HepG2 (cell line): ENCODE results near the gene GTF2H1. TPM values are rescaled to one million over a fixed set of nuclear protein-coding genes. Genes with fewer than 3 reads are reported as not detected.

Source experiments
- CAMTA2 ChIP-seq: sonication (generic); formaldehyde crosslinking; IDR thresholded peaks from 2 replicates; pipeline ENCODE4 v1.4.0; 2020; ENCODE audit warnings: mild to moderate bottlenecking, missing genetic modification reagents, borderline replicate concordance
- DBP ChIP-seq: sonication (generic); formaldehyde crosslinking; IDR thresholded peaks from 2 replicates; pipeline ENCODE4 v1.4.0; 2020; ENCODE audit warnings: missing genetic modification reagents; ENCODE audit errors: not compliant biosample characterization
- DPF2 ChIP-seq: sonication (generic); formaldehyde crosslinking; IDR thresholded peaks from 2 replicates; pipeline ENCODE4 v1.4.0; 2020; ENCODE audit warnings: mild to moderate bottlenecking, low read depth, missing genetic modification reagents, borderline replicate concordance
- GPN1 ChIP-seq: sonication (generic); formaldehyde crosslinking; IDR thresholded peaks from 2 replicates; pipeline ENCODE4 v1.5.1; 2020; ENCODE audit warnings: missing genetic modification reagents, borderline replicate concordance
- HIVEP1 ChIP-seq: sonication (generic); formaldehyde crosslinking; IDR thresholded peaks from 2 replicates; pipeline ENCODE4 v1.4.0; 2020; ENCODE audit warnings: mild to moderate bottlenecking, missing genetic modification reagents
- NBN ChIP-seq: fragments of 450-650 bp; conservative IDR thresholded peaks from 2 replicates; pipeline ENCODE4 v1.6.1; 2017
- PATZ1 ChIP-seq: sonication (generic); formaldehyde crosslinking; IDR thresholded peaks from 2 replicates; pipeline ENCODE4 v1.4.0; 2020; ENCODE audit warnings: missing genetic modification reagents
- POGK ChIP-seq: sonication (generic); formaldehyde crosslinking; conservative IDR thresholded peaks from 2 replicates; pipeline ENCODE4 v1.8.0; 2022; ENCODE audit warnings: mild to moderate bottlenecking, moderate library complexity, missing genetic modification reagents
- YEATS2 ChIP-seq: sonication (generic); formaldehyde crosslinking; IDR thresholded peaks from 2 replicates; pipeline ENCODE4 v1.4.0; 2020; ENCODE audit warnings: missing genetic modification reagents, borderline replicate concordance
- ZNF276 ChIP-seq: sonication (generic); formaldehyde crosslinking; IDR thresholded peaks from 2 replicates; pipeline ENCODE4 v1.4.0; 2020; ENCODE audit warnings: mild to moderate bottlenecking, low read depth, missing genetic modification reagents
- ZNF281 ChIP-seq: sonication (generic); formaldehyde crosslinking; IDR thresholded peaks from 2 replicates; pipeline ENCODE4 v1.4.0; 2020; ENCODE audit warnings: missing genetic modification reagents, borderline replicate concordance
- ZNF331 ChIP-seq: sonication (generic); formaldehyde crosslinking; IDR thresholded peaks from 2 replicates; pipeline ENCODE4 v1.4.0; 2020; ENCODE audit warnings: missing genetic modification reagents
- ZNF879 ChIP-seq: sonication (generic); formaldehyde crosslinking; IDR thresholded peaks from 2 replicates; pipeline ENCODE4 v1.8.1; 2023; ENCODE audit warnings: missing genetic modification reagents
- polyA plus RNA-seq, 8 experiments: library from polyadenylated mRNA; depleted of rRNA in 3 of 8; stranded (reverse) in 7 of 8; unstranded in 1 of 8; fragments of >200 nt; fragmentation: Illumina TruSeq in 4 of 8; extraction: Trizol in 4 of 8; gene quantifications; 2 replicates each; pipeline versions ENCODE4 v1.2.1 to v1.2.3, GENCODE V29; 2011 to 2016; ENCODE audit warnings: low read depth in 4 of 8, missing spikeins in 1 of 8, mixed read lengths in 1 of 8; ENCODE audit not compliant: insufficient read depth in 1 of 8
- total RNA-seq, 5 experiments: library from RNA; depleted of rRNA; stranded (reverse); fragments of >200 nt; fragmentation: Illumina TruSeq; extraction: Trizol; gene quantifications; 2 replicates each; pipeline ENCODE4 v1.2.3, GENCODE V29; 2016; ENCODE audit warnings: low read depth in 1 of 5
- TF ChIP-seq, protein P1 (sequence below): sonication (generic); formaldehyde crosslinking; IDR thresholded peaks from 2 replicates; pipeline ENCODE4 v1.5.0; 2020; ENCODE audit warnings: mild to moderate bottlenecking, missing genetic modification reagents
- TF ChIP-seq, protein P2 (sequence below): sonication (generic); formaldehyde crosslinking; IDR thresholded peaks from 2 replicates; pipeline ENCODE4 v1.4.0; 2020; ENCODE audit warnings: mild to moderate bottlenecking, missing genetic modification reagents

Gene GTF2H1
- total and polyA plus RNA-seq, 2 of the 13 experiments (the other 11 are each of a cell fraction or from before 2014, with no cell fraction given) = 15.7 to 51.4 TPM

DNA sequence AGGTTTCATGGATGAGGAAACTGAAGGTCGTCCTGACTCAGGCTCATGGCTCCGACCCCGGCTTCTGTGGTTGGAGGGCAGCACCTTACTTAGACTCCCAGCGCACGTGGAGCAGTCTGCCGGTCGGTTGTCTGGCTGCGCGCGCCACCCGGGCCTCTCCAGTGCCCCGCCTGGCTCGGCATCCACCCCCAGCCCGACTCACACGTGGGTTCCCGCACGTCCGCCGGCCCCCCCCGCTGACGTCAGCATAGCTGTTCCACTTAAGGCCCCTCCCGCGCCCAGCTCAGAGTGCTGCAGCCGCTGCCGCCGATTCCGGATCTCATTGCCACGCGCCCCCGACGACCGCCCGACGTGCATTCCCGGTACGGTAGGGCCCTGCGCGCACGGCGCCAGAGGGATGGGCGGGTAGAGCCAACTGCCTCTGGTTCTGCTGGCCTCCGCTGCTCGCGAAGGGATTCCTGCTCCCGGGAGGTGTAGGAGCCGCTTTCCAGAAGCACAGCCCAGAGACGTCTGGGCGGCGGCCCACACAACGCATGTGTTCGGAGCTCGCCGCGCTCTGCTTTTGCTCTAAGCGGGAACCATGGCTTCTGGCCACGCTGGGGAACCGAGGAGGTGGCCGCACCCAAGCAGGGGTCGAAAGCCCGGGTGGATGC, 72.0 kb downstream of the GTF2H1 start, which contains the start of gene LDHA (continued):
- TF ChIP-seq POGK = 0 out of 2 replicates have a peak, but pooled peaks have one; percentile 52
- peak; percentile 81 for TF ChIP-seq ZNF281
- TF ChIP-seq GPN1 (CRISPR knock-in tag) = no peak
- no peak for TF ChIP-seq NBN
- peak; percentile 96 for TF ChIP-seq CAMTA2 (CRISPR knock-in tag)
- TF ChIP-seq PATZ1 (CRISPR knock-in tag) = peak; percentile 99
- TF ChIP-seq, protein P1, sequence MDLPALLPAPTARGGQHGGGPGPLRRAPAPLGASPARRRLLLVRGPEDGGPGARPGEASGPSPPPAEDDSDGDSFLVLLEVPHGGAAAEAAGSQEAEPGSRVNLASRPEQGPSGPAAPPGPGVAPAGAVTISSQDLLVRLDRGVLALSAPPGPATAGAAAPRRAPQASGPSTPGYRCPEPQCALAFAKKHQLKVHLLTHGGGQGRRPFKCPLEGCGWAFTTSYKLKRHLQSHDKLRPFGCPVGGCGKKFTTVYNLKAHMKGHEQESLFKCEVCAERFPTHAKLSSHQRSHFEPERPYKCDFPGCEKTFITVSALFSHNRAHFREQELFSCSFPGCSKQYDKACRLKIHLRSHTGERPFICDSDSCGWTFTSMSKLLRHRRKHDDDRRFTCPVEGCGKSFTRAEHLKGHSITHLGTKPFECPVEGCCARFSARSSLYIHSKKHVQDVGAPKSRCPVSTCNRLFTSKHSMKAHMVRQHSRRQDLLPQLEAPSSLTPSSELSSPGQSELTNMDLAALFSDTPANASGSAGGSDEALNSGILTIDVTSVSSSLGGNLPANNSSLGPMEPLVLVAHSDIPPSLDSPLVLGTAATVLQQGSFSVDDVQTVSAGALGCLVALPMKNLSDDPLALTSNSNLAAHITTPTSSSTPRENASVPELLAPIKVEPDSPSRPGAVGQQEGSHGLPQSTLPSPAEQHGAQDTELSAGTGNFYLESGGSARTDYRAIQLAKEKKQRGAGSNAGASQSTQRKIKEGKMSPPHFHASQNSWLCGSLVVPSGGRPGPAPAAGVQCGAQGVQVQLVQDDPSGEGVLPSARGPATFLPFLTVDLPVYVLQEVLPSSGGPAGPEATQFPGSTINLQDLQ (CRISPR knock-in tag) = peak; percentile 89
- peak; percentile 97 for TF ChIP-seq HIVEP1 (CRISPR knock-in tag)
- TF ChIP-seq DBP (CRISPR knock-in tag) = peak; percentile 93
- TF ChIP-seq, protein P2, sequence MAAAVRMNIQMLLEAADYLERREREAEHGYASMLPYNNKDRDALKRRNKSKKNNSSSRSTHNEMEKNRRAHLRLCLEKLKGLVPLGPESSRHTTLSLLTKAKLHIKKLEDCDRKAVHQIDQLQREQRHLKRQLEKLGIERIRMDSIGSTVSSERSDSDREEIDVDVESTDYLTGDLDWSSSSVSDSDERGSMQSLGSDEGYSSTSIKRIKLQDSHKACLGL (CRISPR knock-in tag) = peak; percentile 99
- peak; percentile 66; the same call in 1 of the 2 replicates for TF ChIP-seq YEATS2
- TF ChIP-seq DPF2 = no peak
- peak; percentile 76; the same call in 1 of the 2 replicates for TF ChIP-seq ZNF331
- TF ChIP-seq ZNF276 = peak; percentile 88
- peak; percentile 98 for TF ChIP-seq ZNF879 (CRISPR knock-in tag)
